Stomach (tissue), 4 donors: ENCODE data around the gene ATRNL1.

Experiments
- POLR2A ChIP-seq, 4 donors: fragments of 450-650 bp; IDR thresholded peaks; one replicate each; pipeline ENCODE4 v1.6.1; 2016; ENCODE audit warnings: antibody characterized with exemption in 4 of 4, control low read depth in 2 of 4, mild to moderate bottlenecking in 1 of 4, moderate library complexity in 1 of 4
- TF ChIP-seq, protein P1 (sequence below), 7 experiments: fragments of 450-650 bp in 4 of 7; fragments of 200-600 bp in 3 of 7; sonication (generic) in 3 of 7; IDR thresholded peaks; one replicate each; pipeline ENCODE4 v1.5.1; 2016 to 2019; ENCODE audit warnings: antibody characterized with exemption in 7 of 7, control low read depth in 2 of 7, mild to moderate bottlenecking in 1 of 7

DNA sequence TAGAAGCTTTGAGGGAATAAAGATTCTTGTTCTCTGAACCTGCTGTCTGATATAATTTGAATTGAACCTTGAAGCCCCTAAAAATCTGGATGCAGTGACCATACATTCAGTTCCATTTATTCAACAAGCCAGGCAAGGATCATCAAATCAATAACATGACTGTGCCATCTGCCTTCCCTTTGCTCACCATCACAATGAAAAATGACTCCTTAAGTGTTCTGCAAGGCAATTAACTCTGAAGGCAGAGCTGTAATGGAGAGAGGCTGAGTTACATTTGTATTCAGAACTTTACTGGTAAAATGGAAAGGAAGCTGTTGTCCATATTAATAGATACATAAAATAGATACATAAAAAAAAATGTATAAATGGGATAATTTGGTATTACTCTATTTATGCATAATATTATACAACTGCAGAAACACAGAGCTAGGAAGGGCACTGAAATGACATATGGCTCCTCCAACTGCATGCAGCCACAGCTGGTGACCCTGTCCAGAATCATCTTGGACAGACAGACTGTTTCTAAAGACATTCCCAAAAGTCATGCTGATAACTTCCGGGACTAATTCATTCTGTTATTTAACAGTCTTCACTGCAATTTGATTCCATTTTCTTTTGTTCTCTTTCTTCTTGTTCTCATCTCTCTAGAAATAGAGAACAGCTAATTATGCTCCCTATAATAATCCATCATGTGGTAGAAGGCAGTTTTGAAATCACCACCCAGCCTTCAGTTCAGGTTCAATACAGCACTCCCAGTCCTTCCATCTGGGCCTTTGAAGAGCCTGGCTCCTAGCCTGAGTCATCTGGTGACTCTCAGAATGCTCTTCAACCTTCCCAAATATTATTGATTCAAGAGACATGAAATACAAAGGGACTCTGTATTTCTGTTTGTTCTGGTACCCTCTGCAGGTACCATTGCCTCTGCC, 767.3 kb downstream of the ATRNL1 start:
- TF ChIP-seq, protein P1, sequence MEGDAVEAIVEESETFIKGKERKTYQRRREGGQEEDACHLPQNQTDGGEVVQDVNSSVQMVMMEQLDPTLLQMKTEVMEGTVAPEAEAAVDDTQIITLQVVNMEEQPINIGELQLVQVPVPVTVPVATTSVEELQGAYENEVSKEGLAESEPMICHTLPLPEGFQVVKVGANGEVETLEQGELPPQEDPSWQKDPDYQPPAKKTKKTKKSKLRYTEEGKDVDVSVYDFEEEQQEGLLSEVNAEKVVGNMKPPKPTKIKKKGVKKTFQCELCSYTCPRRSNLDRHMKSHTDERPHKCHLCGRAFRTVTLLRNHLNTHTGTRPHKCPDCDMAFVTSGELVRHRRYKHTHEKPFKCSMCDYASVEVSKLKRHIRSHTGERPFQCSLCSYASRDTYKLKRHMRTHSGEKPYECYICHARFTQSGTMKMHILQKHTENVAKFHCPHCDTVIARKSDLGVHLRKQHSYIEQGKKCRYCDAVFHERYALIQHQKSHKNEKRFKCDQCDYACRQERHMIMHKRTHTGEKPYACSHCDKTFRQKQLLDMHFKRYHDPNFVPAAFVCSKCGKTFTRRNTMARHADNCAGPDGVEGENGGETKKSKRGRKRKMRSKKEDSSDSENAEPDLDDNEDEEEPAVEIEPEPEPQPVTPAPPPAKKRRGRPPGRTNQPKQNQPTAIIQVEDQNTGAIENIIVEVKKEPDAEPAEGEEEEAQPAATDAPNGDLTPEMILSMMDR (IDR thresholded peaks at IDR 0.05): no peak
- TF ChIP-seq POLR2A (IDR thresholded peaks at IDR 0.05): no peak
